ENCODE data around the gene LRRC75A.

The LRRC75A gene

GRCh38 chr17:16491131-16491702, 776 bp downstream of the LRRC75A start:
- no peak for TF ChIP-seq CTCF (IDR thresholded peaks at IDR 0.05)

DNA sequence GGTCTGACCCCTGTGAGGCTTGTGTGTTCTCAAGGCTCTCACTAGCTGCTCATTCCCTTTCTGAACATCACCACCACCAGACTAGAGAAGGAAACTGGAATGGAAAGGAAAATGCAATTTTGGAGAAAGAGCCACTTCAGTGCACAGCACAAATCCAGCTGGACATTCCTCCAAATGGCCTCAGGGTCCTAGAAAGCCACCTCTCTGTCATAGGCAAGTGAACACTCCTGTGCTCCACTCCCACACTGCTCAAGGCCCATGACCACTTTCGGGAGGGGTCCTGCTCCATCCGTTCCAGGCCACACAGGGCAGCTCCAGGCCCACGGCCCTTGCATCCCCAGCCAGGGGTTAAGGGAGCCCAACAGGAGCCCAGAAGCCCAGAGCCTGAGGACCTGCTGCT, 2.6 kb downstream of the LRRC75A start:
- TF ChIP-seq CTCF (IDR thresholded peaks at IDR 0.05): no peak

- no peak for TF ChIP-seq CTCF (IDR thresholded peaks at IDR 0.05)
Observed at GRCh38 chr17:16488968-16489337, 3.0 kb downstream of the LRRC75A start.

DNA sequence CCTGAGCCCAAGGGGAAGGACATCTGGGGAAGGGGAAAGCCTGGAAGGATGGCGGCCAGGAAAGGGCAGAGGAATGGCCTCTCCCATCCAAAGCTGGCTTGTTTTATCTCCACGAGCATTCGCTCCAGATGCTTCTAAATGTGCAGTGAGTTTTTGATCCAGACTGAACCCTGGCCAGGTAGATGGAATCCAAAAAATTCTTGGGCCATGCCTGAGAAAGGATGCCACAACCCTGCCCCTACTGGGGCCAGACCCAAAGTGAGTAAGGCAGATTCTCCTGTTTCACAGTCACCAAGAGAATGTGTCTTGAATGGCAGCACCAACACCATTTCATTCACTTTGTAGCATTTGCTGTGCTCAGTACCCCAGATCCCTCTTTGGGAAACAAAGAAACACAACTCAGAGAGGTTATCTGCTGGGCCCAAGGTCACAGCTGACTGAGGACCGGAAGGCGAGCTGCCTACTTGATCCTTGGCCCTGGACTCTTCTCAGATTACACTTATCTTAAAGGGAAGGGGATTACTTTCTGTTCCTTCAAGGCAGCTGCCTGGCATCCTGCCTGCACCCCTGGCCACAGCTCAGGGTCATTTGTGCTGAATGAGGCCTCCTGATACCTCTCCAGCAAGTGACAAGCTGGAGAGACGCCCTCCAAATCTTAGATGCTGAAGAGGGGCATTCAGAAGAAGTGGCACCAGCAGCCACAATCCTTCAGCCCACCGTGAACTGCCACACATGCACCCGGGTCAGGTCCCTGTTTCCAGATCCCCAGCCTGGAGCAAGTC, 3.6 kb downstream of the LRRC75A start:
- TF ChIP-seq CTCF (IDR thresholded peaks at IDR 0.05): no peak

GRCh38 chr17:16486373-16487250, 5.4 kb downstream of the LRRC75A start:
- no peak for TF ChIP-seq CTCF (IDR thresholded peaks at IDR 0.05)

GRCh38 chr17:16484445-16485175, 7.4 kb downstream of the LRRC75A start:
- no peak for TF ChIP-seq CTCF (IDR thresholded peaks at IDR 0.05)

GRCh38 chr17:16483021-16483645, 8.9 kb downstream of the LRRC75A start:
- TF ChIP-seq CTCF (IDR thresholded peaks at IDR 0.05): no peak

Measured in LNCAP (cell line).